Measurements from ENCODE around the gene NUMBL.
"Not testable (repeated sequence)": the region's sequence is repeated elsewhere in the genome, so short reads cannot be mapped to it uniquely, and the experiment has no call there.

GRCh38 chr19:40732304-40732703, 41.9 kb upstream of the NUMBL start:
- TF ChIP-seq CTCF, POLR2A (IDR thresholded peaks at IDR 0.05): not testable (repeated sequence)
